ENCODE data around the gene OSTM1. TPM values are rescaled to one million over a fixed set of nuclear protein-coding genes. Genes with fewer than 3 reads are reported as not detected.

The OSTM1 gene
- polyA plus RNA-seq, 1 experiment: 35.2 TPM

DNA sequence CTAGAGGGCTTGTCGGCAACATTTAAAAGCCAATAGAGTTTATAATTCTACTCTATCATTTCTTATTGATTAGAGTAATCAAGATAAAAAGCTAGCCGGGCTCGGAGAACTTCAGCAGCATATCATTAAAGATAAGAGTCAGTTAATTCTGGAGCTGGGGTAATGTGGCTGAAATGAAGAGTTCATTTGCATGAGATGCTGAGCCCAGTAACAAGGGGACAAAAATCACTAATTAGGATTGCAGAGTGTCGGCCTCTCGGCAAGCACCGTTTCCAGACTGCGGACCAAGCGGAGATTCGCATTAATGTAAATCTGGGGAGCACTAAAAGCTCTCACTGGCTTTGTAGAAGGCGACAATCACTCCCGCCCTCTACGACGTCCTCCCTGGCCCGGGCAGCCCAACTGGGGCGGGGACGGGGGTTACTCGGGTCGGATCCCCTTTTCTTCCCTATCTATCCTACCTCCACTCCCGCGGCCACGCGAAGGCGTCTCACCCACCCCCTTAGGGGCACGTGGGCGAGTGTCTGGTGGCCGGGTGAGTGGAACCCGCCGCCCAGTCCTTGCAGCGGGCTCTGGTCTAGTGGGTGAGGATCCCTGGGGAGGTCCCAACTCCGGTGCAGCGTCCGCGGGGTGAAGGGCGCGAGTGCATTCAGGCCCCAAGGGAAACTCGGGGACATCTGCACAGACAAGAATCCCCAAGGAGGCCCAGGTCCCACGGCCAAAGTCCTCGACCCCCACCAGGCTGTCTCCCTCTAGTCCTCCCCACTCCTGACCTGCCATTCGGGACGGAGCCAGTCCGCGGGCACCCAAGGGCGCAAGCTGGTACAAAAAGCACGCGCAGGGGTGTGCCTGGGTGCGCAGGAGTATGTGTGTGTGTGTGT lies 42.2 kb upstream of the OSTM1 start:
- Histone ChIP-seq H3K9me3 (ENCODE audit: control insufficient read depth, insufficient read depth, low read length) (peaks cover 9% of the 10 kb centered on the region; the same call in 1 of the 2 replicates), H3K27me3 (ENCODE audit: control insufficient read depth, insufficient read depth, low read length) (peaks cover 93% of the 10 kb centered on the region), H3K27ac (ENCODE audit: low read depth, low read length) (no peak overlapping the region), H3K4me3 (ENCODE audit: low read depth, low read length) (no peak overlapping the region)
- POLR2A ChIA-PET: no interaction called here
- TF ChIP-seq, protein P1, sequence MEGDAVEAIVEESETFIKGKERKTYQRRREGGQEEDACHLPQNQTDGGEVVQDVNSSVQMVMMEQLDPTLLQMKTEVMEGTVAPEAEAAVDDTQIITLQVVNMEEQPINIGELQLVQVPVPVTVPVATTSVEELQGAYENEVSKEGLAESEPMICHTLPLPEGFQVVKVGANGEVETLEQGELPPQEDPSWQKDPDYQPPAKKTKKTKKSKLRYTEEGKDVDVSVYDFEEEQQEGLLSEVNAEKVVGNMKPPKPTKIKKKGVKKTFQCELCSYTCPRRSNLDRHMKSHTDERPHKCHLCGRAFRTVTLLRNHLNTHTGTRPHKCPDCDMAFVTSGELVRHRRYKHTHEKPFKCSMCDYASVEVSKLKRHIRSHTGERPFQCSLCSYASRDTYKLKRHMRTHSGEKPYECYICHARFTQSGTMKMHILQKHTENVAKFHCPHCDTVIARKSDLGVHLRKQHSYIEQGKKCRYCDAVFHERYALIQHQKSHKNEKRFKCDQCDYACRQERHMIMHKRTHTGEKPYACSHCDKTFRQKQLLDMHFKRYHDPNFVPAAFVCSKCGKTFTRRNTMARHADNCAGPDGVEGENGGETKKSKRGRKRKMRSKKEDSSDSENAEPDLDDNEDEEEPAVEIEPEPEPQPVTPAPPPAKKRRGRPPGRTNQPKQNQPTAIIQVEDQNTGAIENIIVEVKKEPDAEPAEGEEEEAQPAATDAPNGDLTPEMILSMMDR (IDR thresholded peaks at IDR 0.05; ENCODE audit: low read depth, low read length): no peak
- CTCF ChIA-PET: interaction anchor here (1.0 kb wide), 1 partner anchor 375 kb away, joined by 6 read pairs; no protein-coding TSS in a partner anchor
- no peak for DNase-seq (ENCODE audit: low read depth, low spot score)

DNA sequence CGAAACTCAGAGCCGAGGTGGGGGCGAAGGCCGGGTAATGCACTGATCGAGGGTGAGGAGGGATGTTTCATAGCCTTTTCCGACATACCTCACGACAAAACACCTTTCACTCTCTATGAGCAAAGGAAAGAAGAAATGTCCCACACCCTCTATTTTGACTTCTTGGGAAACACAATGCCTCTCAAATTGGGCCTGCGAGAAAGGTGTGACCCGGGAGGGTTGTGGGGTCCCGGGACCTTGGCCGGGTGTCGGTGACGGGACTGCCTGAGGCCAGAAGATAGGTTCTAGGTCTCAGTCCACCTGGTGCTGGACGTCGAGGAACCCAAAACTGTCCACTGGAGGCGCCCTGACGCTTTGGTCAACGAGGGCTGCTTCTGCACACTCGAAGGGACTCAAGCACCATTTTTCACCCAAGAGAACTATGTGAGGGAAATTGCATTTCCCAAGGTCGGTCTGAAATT lies 41.1 kb upstream of the OSTM1 start:
- no peak for DNase-seq (ENCODE audit: low read depth, low spot score)
- TF ChIP-seq, protein P1 (IDR thresholded peaks at IDR 0.05; ENCODE audit: low read depth, low read length): peak; percentile 35
- Histone ChIP-seq H3K9me3 (ENCODE audit: control insufficient read depth, insufficient read depth, low read length) (peaks cover 9% of the 10 kb centered on the region; the same call in 1 of the 2 replicates), H3K4me3 (ENCODE audit: low read depth, low read length) (no peak overlapping the region), H3K27me3 (ENCODE audit: control insufficient read depth, insufficient read depth, low read length) (peaks cover 81% of the 10 kb centered on the region), H3K27ac (ENCODE audit: low read depth, low read length) (no peak overlapping the region)
- ChIA-PET CTCF (interaction anchor here (0.5 to 9.1 kb wide), 6 partner anchors 14 to 412 kb away, joined by 3 to 98 read pairs (median 5); no protein-coding TSS in a partner anchor), POLR2A (no interaction called here)

DNA sequence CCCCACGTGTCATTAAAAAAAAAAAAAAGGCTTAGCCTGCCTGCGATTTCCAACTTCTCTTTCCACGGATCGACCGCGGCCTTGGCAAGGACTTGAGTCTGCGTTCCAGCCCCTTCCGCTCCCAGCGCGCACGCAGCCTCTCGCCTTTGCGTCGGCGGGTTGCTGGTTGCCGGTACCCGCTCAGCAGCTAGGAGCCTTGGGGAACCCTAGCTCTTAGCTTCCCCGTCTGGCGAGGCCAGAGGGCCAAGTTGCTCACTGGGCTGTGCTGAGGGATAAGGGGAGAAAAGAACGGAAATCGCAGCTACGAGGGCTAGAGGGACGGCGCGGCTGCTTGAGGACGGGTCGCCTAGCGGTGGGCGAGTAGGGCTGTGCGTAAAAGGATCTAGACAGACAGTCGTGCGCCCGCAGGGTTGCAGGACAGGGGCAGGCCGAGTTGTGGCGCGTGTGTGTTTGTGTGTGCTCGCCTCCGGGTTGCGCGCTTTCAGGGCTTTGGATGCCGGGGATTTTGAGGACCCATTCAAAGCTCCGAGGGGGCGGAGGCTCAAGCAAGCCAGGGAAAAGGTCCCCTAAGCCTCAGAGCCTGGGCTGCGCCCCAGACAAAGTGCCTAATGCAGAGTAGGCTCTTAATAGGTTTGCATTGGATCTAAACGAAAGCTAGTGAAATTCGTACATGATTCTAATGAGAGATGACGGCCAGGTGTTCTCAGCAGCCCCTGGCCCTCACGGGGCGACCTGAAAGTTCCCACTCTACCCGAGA lies 40.5 kb upstream of the OSTM1 start:
- ChIA-PET POLR2A (no interaction called here), CTCF (interaction anchor here (0.5 to 9.1 kb wide), 8 partner anchors 12 to 412 kb away, joined by 3 to 98 read pairs (median 5); no protein-coding TSS in a partner anchor)
- DNase-seq (ENCODE audit: low read depth, low spot score): peak; percentile 8
- H3K27me3 ChIP-seq (ENCODE audit: control insufficient read depth, insufficient read depth, low read length): peaks cover 80% of the 10 kb centered on the region
- TF ChIP-seq, protein P1 (IDR thresholded peaks at IDR 0.05; ENCODE audit: low read depth, low read length): 0 out of 2 replicates have a peak, but pooled peaks have one; percentile 27
- peaks cover 9% of the 10 kb centered on the region; the same call in 1 of the 2 replicates for H3K9me3 ChIP-seq (ENCODE audit: control insufficient read depth, insufficient read depth, low read length)
- H3K27ac ChIP-seq (ENCODE audit: low read depth, low read length): no peak overlapping the region
- peak overlapping the region; percentile 52 for H3K4me3 ChIP-seq (ENCODE audit: low read depth, low read length)

DNA sequence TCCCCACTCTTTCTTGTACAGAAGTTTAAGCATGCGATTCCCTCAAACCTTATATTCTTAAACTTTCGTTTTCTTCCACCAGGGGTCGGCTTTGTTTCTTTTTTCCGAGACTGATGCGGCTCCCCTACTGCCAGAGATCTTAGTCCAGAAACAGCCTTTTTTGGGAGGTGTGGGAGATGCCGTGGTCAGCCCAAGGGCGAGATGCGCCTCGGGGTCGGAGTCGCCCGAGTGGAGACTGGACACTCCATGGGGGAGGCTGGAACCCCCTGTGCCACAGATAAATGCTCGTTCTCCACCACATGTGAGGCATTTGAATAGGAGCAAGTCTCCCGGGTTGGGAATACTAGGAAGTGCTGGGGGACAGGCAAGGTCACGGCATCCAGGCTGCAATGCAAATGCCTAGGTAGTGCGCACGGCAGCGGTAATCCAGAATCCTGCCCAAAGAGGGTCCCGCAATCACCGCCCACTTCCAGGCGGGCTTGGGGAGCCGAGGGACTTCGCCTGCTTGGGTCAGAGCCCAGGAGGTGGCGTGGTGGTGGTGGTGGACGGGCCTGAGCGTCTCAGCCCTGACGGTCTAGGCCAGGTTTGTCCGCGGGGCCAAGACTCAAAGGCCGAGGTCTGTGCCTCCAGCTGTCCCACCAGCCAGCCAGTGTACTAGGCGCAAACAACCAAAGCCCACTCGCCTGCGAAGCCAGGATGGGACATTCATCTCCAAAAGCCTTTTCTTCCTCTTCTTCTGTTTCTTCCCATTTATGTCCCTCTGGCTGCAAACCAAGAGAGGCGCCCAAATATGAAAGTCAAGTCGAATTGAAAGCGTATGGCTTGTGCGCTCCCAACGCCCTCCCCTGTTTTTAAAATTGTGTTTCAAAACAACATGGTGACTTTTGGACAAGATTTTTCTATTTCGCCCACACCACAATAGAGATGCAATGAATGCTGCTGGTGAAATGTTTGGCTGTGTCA lies 39.3 kb upstream of the OSTM1 start:
- H3K27ac ChIP-seq (ENCODE audit: low read depth, low read length): no peak overlapping the region
- CTCF ChIA-PET: interaction anchor here (0.6 to 9.1 kb wide), 14 partner anchors 13 to 414 kb away, joined by 3 to 98 read pairs (median 4); no protein-coding TSS in a partner anchor
- POLR2A ChIA-PET: no interaction called here
- peaks cover 5% of the 10 kb centered on the region; the same call in 1 of the 2 replicates for H3K9me3 ChIP-seq (ENCODE audit: control insufficient read depth, insufficient read depth, low read length)
- H3K27me3 ChIP-seq (ENCODE audit: control insufficient read depth, insufficient read depth, low read length): peaks cover 77% of the 10 kb centered on the region
- peak; percentile 8 for DNase-seq (ENCODE audit: low read depth, low spot score)
- peak overlapping the region; percentile 42 for H3K4me3 ChIP-seq (ENCODE audit: low read depth, low read length)
- TF ChIP-seq, protein P1 (IDR thresholded peaks at IDR 0.05; ENCODE audit: low read depth, low read length): peak; percentile 65
